GM23338 (cell line): ENCODE results near the gene ANKRD11. TPM values are rescaled to one million over a fixed set of nuclear protein-coding genes. Genes with fewer than 3 reads are reported as not detected.

Experiments
- ATAC-seq: fragments of 200-7000 bp; cut with Tn5 transposase; 3 replicates; pipeline ENCODE4 v1.9.1; 2020
- DNase-seq: peaks from one replicate; pipeline ENCODE4 v3.0.0-alpha.2; 2015; ENCODE audit warnings: low spot score
- H2AFZ ChIP-seq: fragments of 200-600 bp; sonication (generic); 2 replicates; pipeline ENCODE4 v1.8.0; 2016; ENCODE audit warnings: antibody characterized with exemption, mild to moderate bottlenecking, moderate library complexity
- H3F3A ChIP-seq: fragments of 200-600 bp; sonication (generic); replicated peaks from 2 replicates; pipeline ENCODE4 v1.8.0; 2017; ENCODE audit warnings: antibody characterized with exemption, mixed run types, low read depth
- H3K27ac ChIP-seq: fragments of 200-600 bp; sonication (generic); 2 replicates; pipeline ENCODE4 v1.6.1; 2016; ENCODE audit warnings: low read depth
- H3K27me3 ChIP-seq: fragments of 200-600 bp; sonication (generic); 2 replicates; pipeline ENCODE4 v1.8.0; 2016; ENCODE audit warnings: mild to moderate bottlenecking, mixed run types, moderate library complexity; ENCODE audit not compliant: insufficient read depth
- H3K36me3 ChIP-seq: fragments of 200-600 bp; sonication (generic); 2 replicates; pipeline ENCODE4 v1.8.0; 2016; ENCODE audit warnings: mild to moderate bottlenecking; ENCODE audit not compliant: insufficient read depth
- H3K4me1 ChIP-seq: fragments of 200-600 bp; sonication (generic); 2 replicates; pipeline ENCODE4 v1.8.0; 2016; ENCODE audit warnings: mild to moderate bottlenecking, moderate library complexity; ENCODE audit not compliant: insufficient read depth
- H3K4me2 ChIP-seq: fragments of 200-600 bp; sonication (generic); 2 replicates; pipeline ENCODE4 v1.7.1; 2017; ENCODE audit warnings: mixed run types
- H3K4me3 ChIP-seq: fragments of 200-600 bp; sonication (generic); 2 replicates; pipeline ENCODE4 v1.6.1; 2016; ENCODE audit warnings: mixed run types
- H3K79me2 ChIP-seq: fragments of 200-600 bp; sonication (generic); replicated peaks from 2 replicates; pipeline ENCODE4 v1.8.0; 2017; ENCODE audit warnings: mild to moderate bottlenecking; ENCODE audit not compliant: insufficient read depth
- H3K9me2 ChIP-seq: fragments of 200-600 bp; sonication (generic); 2 replicates; pipeline ENCODE4 v1.8.0; 2017; ENCODE audit not compliant: insufficient read depth
- H4K20me1 ChIP-seq: fragments of 200-600 bp; sonication (generic); replicated peaks from 2 replicates; pipeline ENCODE4 v1.8.0; 2017; ENCODE audit warnings: mild to moderate bottlenecking; ENCODE audit not compliant: insufficient read depth
- H3K27ac Mint-ChIP-seq: 2 replicates; pipeline ENCODE4 v1.8.0; 2020; ENCODE audit warnings: inconsistent platforms, mild to moderate bottlenecking, moderate library complexity, mixed read lengths
- H3K27me3 Mint-ChIP-seq: 3 replicates; pipeline ENCODE4 v1.8.0; 2022; ENCODE audit warnings: low read depth, mild to moderate bottlenecking, moderate library complexity, mixed read lengths, inconsistent platforms; ENCODE audit not compliant: insufficient read depth, poor library complexity
- H3K36me3 Mint-ChIP-seq: 3 replicates; pipeline ENCODE4 v1.8.0; 2021; ENCODE audit warnings: low read depth, mild to moderate bottlenecking, inconsistent platforms, moderate library complexity, mixed read lengths
- H3K4me1 Mint-ChIP-seq: 3 replicates; pipeline ENCODE4 v1.8.0; 2020; ENCODE audit warnings: mild to moderate bottlenecking, inconsistent platforms, mixed read lengths
- H3K4me3 Mint-ChIP-seq: 3 replicates; pipeline ENCODE4 v1.8.0; 2021; ENCODE audit warnings: moderate library complexity, mild to moderate bottlenecking, inconsistent platforms, mixed read lengths
- H3K9me3 Mint-ChIP-seq: 3 replicates; pipeline ENCODE4 v1.8.0; 2020; ENCODE audit warnings: moderate library complexity, mild to moderate bottlenecking, inconsistent platforms, mixed read lengths
- CREB1 ChIP-seq: fragments of 250-450 bp; sonication (Bioruptor Pico); IDR thresholded peaks from 2 replicates; pipeline ENCODE4 v1.5.0; 2020; ENCODE audit warnings: low read depth, mild to moderate bottlenecking, moderate library complexity
- CTCF ChIP-seq, 2 experiments: fragments of 200-600 bp in 1 of 2; sonication (generic) in 1 of 2; conservative IDR thresholded peaks; 2 replicates each; pipeline versions ENCODE4 v1.5.1 to v1.6.1; 2016 to 2017; ENCODE audit warnings: antibody characterized with exemption in 2 of 2, low read depth in 2 of 2, mild to moderate bottlenecking in 2 of 2, moderate library complexity in 1 of 2
- ETS1 ChIP-seq: IDR thresholded peaks from 2 replicates; pipeline ENCODE4 v1.6.1; 2016; ENCODE audit warnings: antibody characterized with exemption
- EZH2 ChIP-seq: fragments of 200-600 bp; sonication (generic); IDR thresholded peaks from one replicate; pipeline ENCODE4 v1.8.0; 2017; ENCODE audit warnings: antibody characterized with exemption, mild to moderate bottlenecking, low read depth; ENCODE audit not compliant: unreplicated experiment
- EZH2phosphoT487 ChIP-seq: fragments of 200-600 bp; sonication (generic); IDR thresholded peaks from one replicate; pipeline ENCODE4 v1.8.1; 2018; ENCODE audit warnings: antibody characterized with exemption; ENCODE audit not compliant: unreplicated experiment
- JUNB ChIP-seq: IDR thresholded peaks from one replicate; pipeline ENCODE4 v1.6.1; 2016; ENCODE audit warnings: antibody characterized with exemption; ENCODE audit not compliant: unreplicated experiment
- NANOG ChIP-seq: IDR thresholded peaks from 2 replicates; pipeline ENCODE4 v1.6.1; 2016; ENCODE audit warnings: antibody characterized with exemption, borderline replicate concordance
- POLR2AphosphoS5 ChIP-seq: IDR thresholded peaks from 2 replicates; pipeline ENCODE4 v1.6.1; 2016; ENCODE audit warnings: antibody characterized with exemption, low read depth
- REST ChIP-seq: IDR thresholded peaks from one replicate; pipeline ENCODE4 v1.6.1; 2018; ENCODE audit warnings: antibody characterized with exemption; ENCODE audit not compliant: unreplicated experiment
- STAT1 ChIP-seq: IDR thresholded peaks from one replicate; pipeline ENCODE4 v1.6.1; 2016; ENCODE audit warnings: antibody characterized with exemption; ENCODE audit not compliant: unreplicated experiment
- ZNF114 ChIP-seq: fragments of 250-450 bp; sonication (Bioruptor Pico); IDR thresholded peaks from 2 replicates; pipeline ENCODE4 v1.5.0; 2020; ENCODE audit warnings: mild to moderate bottlenecking, moderate library complexity
- ZNF331 ChIP-seq: fragments of 250-450 bp; sonication (Bioruptor Pico); IDR thresholded peaks from 2 replicates; pipeline ENCODE4 v1.5.0; 2020; ENCODE audit warnings: low read depth, mild to moderate bottlenecking, moderate library complexity
- ZNF462 ChIP-seq: fragments of 250-450 bp; sonication (Bioruptor Pico); IDR thresholded peaks from 2 replicates; pipeline ENCODE4 v1.5.0; 2020; ENCODE audit warnings: mild to moderate bottlenecking, moderate library complexity
- polyA plus RNA-seq: library from polyadenylated mRNA; unstranded; fragments of >200 nt; fragmentation: Nextera tagmentation; extraction: Ambion mirVana; gene quantifications from 2 replicates; pipeline ENCODE4 v1.2.1, GENCODE V29; 2016
- total RNA-seq: library from RNA; depleted of rRNA; stranded (reverse); fragments of >200 nt; shearing (Covaris generic); gene quantifications from 2 replicates; pipeline ENCODE4 v1.2.3, GENCODE V29; 2014

The ANKRD11 gene
- total and polyA plus RNA-seq, 2 experiments from 2014 or later, result 130 to 159 TPM

- Mint-ChIP-seq H3K27me3 (peaks cover 16% of the 10 kb centered on the region), H3K27ac (no peak overlapping the region; the same call in 1 of the 2 replicates), H3K4me1 (peaks cover 72% of the 10 kb centered on the region), H3K4me3 (no peak overlapping the region; the same call in 2 of the 3 replicates), H3K36me3 (peaks cover 3% of the 10 kb centered on the region; the same call in 1 of the 3 replicates), H3K9me3 (no peaks in the 10 kb centered on the region)
- ATAC-seq, result no peak
- Histone ChIP-seq H3K9me2 (no peaks in the 10 kb centered on the region), H2AFZ (no peak overlapping the region), H3K36me3 (no peaks in the 10 kb centered on the region), H3K27me3 (no peaks in the 10 kb centered on the region), H3K4me1 (peaks cover 73% of the 10 kb centered on the region), H3K4me2 (no peak overlapping the region), H3F3A (peaks cover 24% of the 10 kb centered on the region), H3K27ac (peak overlapping the region; percentile 59; the same call in 1 of the 2 replicates), H3K79me2 (peaks cover 100% of the 10 kb centered on the region), H4K20me1 (peaks cover 90% of the 10 kb centered on the region), H3K4me3 (no peak overlapping the region)
- DNase-seq, result no peak
- no peak for TF ChIP-seq JUNB
- no peak for TF ChIP-seq ETS1
- TF ChIP-seq ZNF114 (CRISPR knock-in tag), result no peak
- TF ChIP-seq CREB1 (CRISPR knock-in tag), result no peak
- no peak for TF ChIP-seq EZH2phosphoT487
- TF ChIP-seq CTCF (conservative IDR thresholded peaks at IDR 0.05; ENCODE audit: low read depth in 2 of 2), result no peak
- TF ChIP-seq STAT1, result no peak
- no peak for TF ChIP-seq NANOG
- TF ChIP-seq ZNF331 (CRISPR knock-in tag), result no peak
- TF ChIP-seq ZNF462, result no peak
- no peak for TF ChIP-seq EZH2
- no peak for TF ChIP-seq REST
- no peak for TF ChIP-seq POLR2AphosphoS5
Observed at GRCh38 chr16:89446975-89447293, 43.4 kb downstream of the ANKRD11 start.
